Ovary (tissue), 9 donors: ENCODE data around the gene MAP4. TPM values are rescaled to one million over a fixed set of nuclear protein-coding genes. Genes with fewer than 3 reads are reported as not detected.

Experiments
- DNase-seq, 5 donors: peaks; one replicate each; pipeline ENCODE4 v3.0.0-alpha.2; 2019 to 2020
- H3K27ac ChIP-seq, 2 donors: fragments of 200-600 bp; one replicate each; pipeline versions ENCODE4 v1.5.1 to v1.8.0; 2019 to 2022
- H3K27me3 ChIP-seq: fragments of 200-600 bp; one replicate; pipeline ENCODE4 v1.8.0; 2022
- H3K36me3 ChIP-seq: fragments of 200-600 bp; sonication (generic); one replicate; pipeline ENCODE4 v1.5.1; 2019
- H3K4me1 ChIP-seq: one replicate; pipeline ENCODE4 v1.8.1; 2013; ENCODE audit warnings: mild to moderate bottlenecking, moderate library complexity; ENCODE audit not compliant: insufficient read depth
- H3K4me3 ChIP-seq: fragments of 200-600 bp; sonication (generic); one replicate; pipeline ENCODE4 v1.5.1; 2017
- H3K9me3 ChIP-seq, 2 donors: fragments of 200-600 bp in 1 of 2; sonication (generic) in 1 of 2; one replicate each; pipeline versions ENCODE4 v1.5.1 to v1.8.1; 2013 to 2019; ENCODE audit warnings: mild to moderate bottlenecking in 1 of 2, moderate library complexity in 1 of 2
- CTCF ChIP-seq, 3 donors: fragments of 450-650 bp in 2 of 3; fragments of 200-600 bp in 1 of 3; IDR thresholded peaks; one replicate each; pipeline versions ENCODE4 v1.5.1 to v1.8.0; 2016 to 2022; ENCODE audit warnings: antibody characterized with exemption in 3 of 3, mild to moderate bottlenecking in 1 of 3
- EP300 ChIP-seq: sonication (generic); formaldehyde crosslinking; IDR thresholded peaks from one replicate; pipeline ENCODE4 v1.6.1; 2017; ENCODE audit warnings: antibody characterized with exemption
- POLR2A ChIP-seq: fragments of 450-650 bp; IDR thresholded peaks from one replicate; pipeline ENCODE4 v1.6.1; 2017; ENCODE audit warnings: antibody characterized with exemption, mild to moderate bottlenecking, moderate library complexity
- WGBS, 3 donors: extraction: QIAGEN DNeasy Blood & Tissue Kit in 1 of 3; methylation state at CpG; one replicate each; pipeline versions ENCODE4 v1.1.5 to v1.1.7; 2013 to 2017; 5-methylcytosine and 5-hydroxymethylcytosine counted together
- intact Hi-C, 4 donors: fragments of 100-400 bp; cut with DNase I; formaldehyde crosslinking; loops; one replicate each; pipeline versions ENCODE4 v1.11.0 to v1.15.1; 2022 to 2023
- polyA plus RNA-seq, 2 donors: library from polyadenylated mRNA; stranded (reverse); fragments of 200-250 nt in 1 of 2; fragments of 350-450 nt in 1 of 2; fragmentation: Illumina TruSeq in 1 of 2; extraction: RNeasy Lipid Tissue Mini Kit (QIAGEN cat#74804) in 1 of 2; gene quantifications; one replicate each; pipeline ENCODE4 v1.2.3, GENCODE V29; 2013 to 2014
- total RNA-seq, 7 donors: library from RNA; depleted of rRNA in 2 of 7; stranded (reverse); fragments of >200 nt in 2 of 7; fragmentation: NEBNext Ultra II Directional in 3 of 7; extraction: Animal tissue kit (Norgen Biotek cat#: 25700) in 3 of 7; gene quantifications; one replicate each; pipeline versions ENCODE4 v1.1.0 to v1.2.4, GENCODE V29; 2016 to 2023
- donor health status: DM: no; HTN: no; CAD: no; lungs with moderate emphysema.
- donor health status: DM: no; HTN: no; CAD: no.
- donor health status: Bipolar disorder and iron deficiency.
- donor health status: DM: yes; HTN: yes; CAD: no.
- donor health status: DM: no; HTN: no; CAD: no.
- donor health status: DM: yes; HTN: yes; CAD: no.

The MAP4 gene
- total and polyA plus RNA-seq, 9 donors, result 64.9 to 271 (median 196) TPM

- no peaks in the 10 kb centered on the region for H3K9me3 ChIP-seq
- H3K27me3 ChIP-seq, result no peaks in the 10 kb centered on the region
- H3K4me1 ChIP-seq, result no peaks in the 10 kb centered on the region
- H3K4me3 ChIP-seq, result no peak overlapping the region
- no peaks in the 10 kb centered on the region for H3K36me3 ChIP-seq
- DNase-seq, result no peak
- intact Hi-C loops, result no loop called here
- TF ChIP-seq POLR2A, result no peak
- TF ChIP-seq EP300, result no peak
- no peak for TF ChIP-seq CTCF (IDR thresholded peaks at IDR 0.05)
- H3K27ac ChIP-seq, result no peak overlapping the region
Measured at GRCh38 chr3:47877719-47878118, 138.5 kb downstream of the MAP4 start.

- no peak for TF ChIP-seq CTCF (IDR thresholded peaks at IDR 0.05)
- no peak for TF ChIP-seq POLR2A
- TF ChIP-seq EP300, result no peak
- DNase-seq, result no peak
- H3K9me3 ChIP-seq, result no peaks in the 10 kb centered on the region
- WGBS, 3 donors, result 46 to 59% (median 55%) methylated on average over 3 of the region's 3 CpGs
- no peaks in the 10 kb centered on the region for H3K36me3 ChIP-seq
- H3K27me3 ChIP-seq, result no peaks in the 10 kb centered on the region
- intact Hi-C loops, result no loop called here
- no peaks in the 10 kb centered on the region for H3K4me1 ChIP-seq
- H3K27ac ChIP-seq, result no peak overlapping the region
- no peak overlapping the region for H3K4me3 ChIP-seq
Measured at GRCh38 chr3:47877290-47877689, 138.9 kb downstream of the MAP4 start.

GRCh38 chr3:47874913-47875312, 141.3 kb downstream of the MAP4 start:
- Histone ChIP-seq H3K4me1 (no peaks in the 10 kb centered on the region), H3K27me3 (no peaks in the 10 kb centered on the region), H3K36me3 (no peaks in the 10 kb centered on the region), H3K4me3 (no peak overlapping the region), H3K27ac (no peak overlapping the region), H3K9me3 (no peaks in the 10 kb centered on the region)
- 12 to 43% (median 23%) methylated on average over 1 of the region's 1 CpG for WGBS, 3 donors
- intact Hi-C loops, result no loop called here
- no peak for DNase-seq
- no peak for TF ChIP-seq POLR2A
- TF ChIP-seq EP300, result no peak
- no peak for TF ChIP-seq CTCF (IDR thresholded peaks at IDR 0.05)

GRCh38 chr3:47874438-47874837, 141.8 kb downstream of the MAP4 start:
- Histone ChIP-seq H3K27ac (no peak overlapping the region), H3K36me3 (no peaks in the 10 kb centered on the region)
- WGBS, 3 donors, result 94 to 100% (median 98%) methylated on average over 2 of the region's 2 CpGs

More at GRCh38 chr3:47874438-47874837, 141.8 kb downstream of the MAP4 start:
- Histone ChIP-seq H3K4me3 (no peak overlapping the region), H3K4me1 (no peaks in the 10 kb centered on the region), H3K9me3 (no peaks in the 10 kb centered on the region), H3K27me3 (no peaks in the 10 kb centered on the region)
- intact Hi-C loops, result no loop called here
- no peak for DNase-seq
- TF ChIP-seq CTCF (IDR thresholded peaks at IDR 0.05), result no peak
- TF ChIP-seq POLR2A, result no peak
- TF ChIP-seq EP300, result no peak
